CD4-positive, alpha-beta T cell treated with Interferon alpha-2 for 1 hour (primary cell): ENCODE measurements around the gene EMC8.
A peak's percentile ranks its signal among the peaks of the same experiment; 100 is the strongest.
"Not testable (repeated sequence)": the region's sequence is repeated elsewhere in the genome, so short reads cannot be mapped to it uniquely, and the experiment has no call there.

ENCODE experiments used
- DNase-seq, 2 donors: peaks; one replicate each; pipeline ENCODE4 v3.0.0-alpha.2; 2020 to 2022

Gene EMC8

GRCh38 chr16:85812031-85812807 is 12.9 kb upstream of the EMC8 start:
- no peak for DNase-seq

- no peak for DNase-seq
These were observed 11.4 kb upstream of the EMC8 start for GRCh38 chr16:85810742-85811115.

DNA sequence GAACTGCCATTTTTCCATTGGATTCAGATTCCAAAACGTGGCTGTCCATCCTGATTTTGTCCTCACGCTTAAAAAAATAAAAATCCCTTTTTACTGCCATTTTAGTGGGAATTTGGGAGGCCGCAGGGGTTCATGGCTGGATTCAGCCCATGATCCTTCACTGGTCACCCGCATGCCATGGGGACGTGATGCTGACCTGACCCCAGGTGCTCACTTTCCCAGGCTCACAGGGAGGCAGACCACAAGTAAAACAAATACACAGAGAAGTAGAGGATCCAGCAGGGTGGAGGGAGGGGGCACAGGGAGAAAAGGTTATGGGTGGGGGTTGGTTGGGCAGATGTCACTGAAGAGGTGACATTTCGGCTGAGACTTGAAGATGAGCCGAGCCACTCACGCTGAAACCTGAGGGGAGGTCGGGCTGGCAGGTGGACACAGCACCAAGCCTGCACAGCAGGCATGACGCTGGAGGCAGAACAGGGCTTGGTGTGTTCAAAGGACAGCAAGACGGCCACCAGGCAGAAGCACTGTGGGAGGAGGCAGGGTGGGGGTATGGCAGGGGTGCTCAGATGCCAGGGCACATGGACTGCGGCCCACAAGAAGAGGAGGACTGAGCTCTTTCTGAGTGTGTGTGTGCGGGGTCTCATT is 10.9 kb upstream of the EMC8 start:
- no peak for DNase-seq

DNA sequence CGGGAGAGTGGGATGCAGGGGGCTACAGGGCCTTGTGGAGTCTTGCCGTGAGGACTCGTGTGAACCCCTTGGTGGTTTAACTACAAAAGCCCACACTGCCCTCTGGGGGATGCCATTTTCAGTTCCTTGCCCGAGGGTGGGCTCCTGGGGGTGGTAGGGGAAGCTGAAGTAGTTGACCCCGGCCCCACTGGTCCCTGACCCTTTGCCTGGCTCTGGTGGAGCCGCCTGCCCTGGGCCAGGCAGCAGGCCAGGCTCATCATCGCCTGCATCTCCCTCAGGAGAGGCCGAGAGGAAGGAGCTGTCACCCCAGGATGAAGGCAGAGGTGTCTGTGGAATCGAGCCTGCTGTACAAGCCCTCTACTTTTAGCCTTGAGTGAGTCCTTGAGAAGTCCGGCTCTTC is 10.3 kb upstream of the EMC8 start:
- no peak for DNase-seq

DNA sequence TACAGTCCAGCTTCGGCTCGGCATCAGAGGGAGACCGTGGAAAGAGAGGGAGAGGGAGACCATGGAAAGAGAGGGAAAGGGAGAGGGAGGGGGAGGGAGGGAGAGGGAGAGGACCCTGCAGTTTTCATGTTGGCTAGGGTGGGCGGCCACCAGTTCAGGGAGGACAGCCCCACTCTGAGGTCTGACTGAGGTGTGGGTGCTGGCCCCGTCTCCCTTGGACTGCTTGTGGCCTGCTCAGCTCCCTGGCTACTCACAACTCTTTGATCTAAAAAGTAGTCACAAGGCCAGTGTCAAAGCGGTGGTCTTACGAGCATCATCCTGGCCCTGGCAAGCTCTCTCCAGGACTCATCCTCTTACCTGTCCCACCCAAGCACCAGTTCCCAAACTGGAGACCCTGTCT is 9.6 kb upstream of the EMC8 start:
- DNase-seq: no peak

GRCh38 chr16:85808104-85808503 is 8.8 kb upstream of the EMC8 start:
- not testable (repeated sequence) for DNase-seq

- not testable (repeated sequence) for DNase-seq
These were observed 8.0 kb upstream of the EMC8 start for GRCh38 chr16:85807340-85807739.

DNA sequence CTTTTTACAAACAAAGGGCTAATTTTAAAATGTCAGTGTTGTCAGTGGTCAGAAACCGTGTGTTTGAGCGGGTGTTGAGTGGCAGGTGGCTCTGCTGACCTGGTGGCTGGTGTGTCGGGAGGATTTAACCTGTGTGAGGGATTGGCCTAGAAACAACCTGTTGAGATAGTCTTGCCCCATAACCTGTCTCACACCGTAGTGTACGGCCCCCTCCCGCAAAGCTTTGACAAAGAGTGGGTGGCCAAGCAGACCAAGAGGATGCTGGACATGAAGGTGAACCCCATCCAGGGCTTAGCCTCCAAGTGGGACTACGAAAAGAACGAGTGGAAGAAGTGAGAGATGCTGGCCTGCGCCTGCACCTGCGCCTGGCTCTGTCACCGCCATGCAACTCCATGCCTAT is 7.2 kb upstream of the EMC8 start:
- no peak for DNase-seq

- DNase-seq: no peak
These were observed 6.2 kb upstream of the EMC8 start for GRCh38 chr16:85805442-85806045.

- DNase-seq: no peak
These were observed 4.2 kb upstream of the EMC8 start for GRCh38 chr16:85803570-85803969.

DNA sequence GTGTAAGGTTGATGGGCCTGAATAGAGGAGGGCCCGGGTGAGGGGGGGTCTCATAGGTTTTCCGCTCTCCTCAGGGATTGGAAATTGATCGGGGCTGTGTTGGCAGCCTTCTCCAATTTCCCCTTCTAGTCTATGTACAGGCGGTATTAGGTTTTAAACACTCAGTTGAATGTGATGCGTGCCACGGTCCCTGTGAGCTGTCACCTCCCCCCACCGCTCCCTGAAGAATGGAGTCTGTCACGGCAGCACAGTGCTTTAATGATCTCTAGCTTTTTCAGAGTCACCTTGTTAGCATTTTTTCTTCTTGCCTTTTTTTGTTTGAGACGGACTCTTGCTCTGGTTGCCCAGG is 951 bp upstream of the EMC8 start:
- peak in 1 of 2 donors; percentile 15 for DNase-seq

DNA sequence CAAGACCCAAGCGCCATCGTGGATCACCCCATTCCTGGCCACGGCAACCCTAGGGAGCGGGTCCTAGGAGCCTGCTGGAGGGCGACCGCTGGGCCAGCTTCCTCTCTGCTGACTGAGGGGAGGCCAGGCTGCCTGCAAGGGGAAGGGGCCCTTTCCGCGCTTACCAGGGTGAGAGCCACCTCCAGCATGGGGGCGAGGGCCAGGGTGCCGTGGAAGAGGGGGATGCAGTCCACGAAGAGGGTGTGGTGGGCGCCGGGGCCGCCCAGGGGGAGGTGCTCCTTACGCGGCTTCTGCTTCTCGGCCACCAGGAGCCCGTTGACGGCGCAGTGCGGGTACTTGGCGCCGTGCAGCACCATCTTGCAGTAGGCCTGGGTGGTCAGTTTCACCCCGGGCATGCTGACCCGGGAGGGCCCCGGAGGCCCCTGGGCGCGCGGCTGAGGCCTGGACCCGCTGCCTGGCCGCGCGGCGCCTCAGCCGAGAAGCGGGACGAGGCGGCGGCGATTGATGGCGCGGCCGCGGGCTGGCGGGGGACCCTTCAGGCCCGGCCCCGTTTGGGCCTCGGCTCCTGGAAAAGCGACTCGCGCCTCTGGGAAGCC is 345 bp downstream of the EMC8 start:
- DNase-seq: peak; percentile 9 to 36

DNA sequence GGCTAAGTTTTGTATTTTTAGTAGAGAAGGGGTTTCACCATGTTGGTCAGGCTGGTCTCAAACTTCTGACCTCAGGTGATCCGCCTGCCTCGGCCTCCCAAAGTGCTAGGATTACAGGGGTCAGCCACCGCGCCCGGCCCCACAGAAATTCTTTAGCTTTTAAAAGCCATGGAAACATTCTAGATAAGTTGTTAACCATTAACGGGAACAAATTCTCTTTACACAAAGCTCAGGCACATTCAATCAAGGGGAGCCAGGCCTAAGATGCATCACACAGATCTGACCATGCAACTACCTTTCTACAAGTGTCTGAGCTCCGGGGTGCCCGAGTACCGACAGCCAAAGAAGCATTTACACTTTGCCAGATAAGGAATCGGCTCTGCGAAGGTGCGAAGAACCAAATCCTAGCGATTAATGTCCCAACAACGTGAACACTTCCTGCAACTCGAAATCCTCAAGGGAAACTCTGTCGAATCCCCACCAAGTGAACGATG is 1.0 kb downstream of the EMC8 start:
- DNase-seq: no peak

DNA sequence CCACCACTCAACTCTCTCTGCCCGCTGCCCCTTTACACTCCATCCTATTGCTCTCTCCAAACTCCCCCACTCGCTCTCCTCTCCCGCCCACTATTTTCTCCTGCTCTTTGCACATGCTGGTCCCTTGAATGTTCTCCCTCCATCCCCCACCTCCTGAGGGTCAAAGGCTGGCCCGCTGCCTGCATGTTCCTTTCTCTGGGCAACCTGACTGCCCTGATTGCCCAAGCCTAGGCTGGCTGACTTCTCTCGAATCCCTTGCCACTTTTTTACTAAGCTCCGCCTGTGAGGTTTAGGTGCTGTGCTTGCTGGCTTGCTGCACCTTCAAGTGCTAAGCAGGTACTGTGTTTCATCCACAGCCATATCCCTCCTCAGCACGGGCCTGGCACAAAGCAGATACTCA is 2.7 kb downstream of the EMC8 start:
- DNase-seq: no peak

- no peak for DNase-seq
These were observed 3.2 kb downstream of the EMC8 start for GRCh38 chr16:85796152-85796551.

GRCh38 chr16:85794696-85795095 is 4.6 kb downstream of the EMC8 start:
- no peak for DNase-seq

DNA sequence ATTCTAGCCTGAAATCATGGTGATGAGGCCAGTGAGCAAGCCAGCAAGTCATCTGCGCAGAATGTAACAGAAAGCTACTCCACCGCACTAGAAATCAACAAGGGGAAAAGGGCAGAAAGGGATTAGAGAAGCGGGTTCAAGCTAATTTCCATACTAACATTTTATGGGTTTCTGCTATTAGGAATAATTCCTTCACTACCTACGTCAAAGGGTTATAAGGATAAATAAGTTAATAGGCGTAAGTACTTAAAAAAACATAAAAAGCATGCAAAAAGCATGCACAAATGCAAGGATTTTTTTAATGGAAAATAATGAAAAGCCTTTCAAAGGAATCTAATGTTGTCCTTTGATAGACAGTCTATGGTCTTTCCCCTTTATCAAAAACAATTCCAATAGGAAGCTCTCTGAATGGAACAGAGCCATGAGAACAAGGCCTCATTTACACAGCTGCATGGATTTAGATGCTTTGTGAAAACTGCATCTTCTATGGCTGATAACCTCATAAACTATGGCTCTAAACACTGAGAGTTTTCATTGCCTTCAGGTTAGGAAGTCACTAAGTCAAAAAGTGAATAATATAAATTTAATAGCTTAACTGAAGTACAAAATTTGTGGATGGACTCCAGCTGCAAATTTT is 5.6 kb downstream of the EMC8 start:
- DNase-seq: no peak

GRCh38 chr16:85789773-85790172 is 9.6 kb downstream of the EMC8 start:
- DNase-seq: no peak

- no peak for DNase-seq
These were observed 10.5 kb downstream of the EMC8 start for GRCh38 chr16:85788819-85789218.

DNA sequence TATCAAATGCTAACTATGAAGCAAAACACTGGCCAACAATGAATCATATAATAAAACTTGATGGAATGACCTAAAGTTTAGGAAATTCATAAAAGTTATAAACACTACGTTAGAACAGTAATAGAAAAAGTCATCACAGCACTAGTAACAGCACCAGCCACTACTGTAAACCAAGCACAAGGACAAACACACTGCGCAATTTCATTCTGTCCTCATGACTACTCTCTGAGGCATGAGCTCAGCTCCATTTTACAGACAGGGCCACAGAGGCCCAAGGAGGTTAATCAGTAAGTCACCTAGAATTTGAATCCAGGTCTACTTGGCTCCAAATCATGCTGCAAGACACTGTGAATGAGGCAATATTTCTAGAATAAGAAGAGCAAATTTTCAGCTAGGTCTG is 13.4 kb downstream of the EMC8 start:
- DNase-seq: no peak

GRCh38 chr16:85784813-85785212 is 14.5 kb downstream of the EMC8 start:
- no peak for DNase-seq

DNA sequence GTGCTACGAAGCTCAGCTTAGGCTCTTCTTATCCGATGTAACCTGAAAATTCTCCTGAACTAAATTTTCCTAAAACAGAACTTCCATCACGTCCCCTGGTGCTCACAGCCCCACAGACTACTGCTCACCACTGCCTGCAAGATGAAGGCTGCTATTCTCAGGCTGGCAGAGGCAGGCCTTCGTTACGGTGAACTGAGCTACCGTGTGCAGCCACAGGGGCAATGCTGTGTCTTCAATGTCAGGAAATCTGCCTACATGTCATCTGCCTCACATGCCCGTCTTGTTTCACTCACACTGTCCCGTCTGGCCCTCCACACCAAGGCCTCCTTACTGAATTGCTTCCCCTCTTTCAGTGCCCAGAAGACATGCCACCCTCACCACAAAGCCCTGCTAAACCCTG is 15.9 kb downstream of the EMC8 start:
- DNase-seq: no peak

DNA sequence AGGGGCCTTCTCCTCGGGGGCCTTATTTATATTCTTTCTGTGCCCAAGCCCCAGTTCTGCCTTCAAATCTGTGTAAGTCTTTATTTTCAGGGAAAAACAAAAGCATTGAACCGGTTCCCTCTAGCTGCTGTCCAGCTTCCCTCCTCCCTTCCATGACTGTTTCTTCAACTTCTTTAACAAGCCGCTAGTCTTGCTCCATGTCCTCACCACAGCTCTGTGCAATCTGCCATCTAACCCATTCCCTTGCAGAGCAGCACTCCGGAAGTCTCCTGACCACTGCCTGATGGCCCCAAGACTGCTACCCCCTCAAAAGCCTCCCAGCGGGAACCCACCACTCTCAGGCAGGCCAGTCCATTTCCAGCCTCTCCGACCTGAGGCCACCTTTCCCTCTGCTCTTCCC is 16.9 kb downstream of the EMC8 start:
- DNase-seq: no peak
